OCI-LY3 (cell line): ENCODE data around the gene GRID1.

ENCODE experiments used
- CTCF ChIP-seq: fragments of 200-600, 300-600 bp; sonication (generic); IDR thresholded peaks from 2 replicates; pipeline ENCODE4 v1.5.1; 2014; ENCODE audit warnings: antibody characterized with exemption, low read length, low read depth
- EZH2phosphoT487 ChIP-seq: fragments of 200-600 bp; shearing (Covaris generic); IDR thresholded peaks from 2 replicates; pipeline ENCODE4 v1.6.1; 2018; ENCODE audit warnings: antibody characterized with exemption, mixed run types, low read depth

DNA sequence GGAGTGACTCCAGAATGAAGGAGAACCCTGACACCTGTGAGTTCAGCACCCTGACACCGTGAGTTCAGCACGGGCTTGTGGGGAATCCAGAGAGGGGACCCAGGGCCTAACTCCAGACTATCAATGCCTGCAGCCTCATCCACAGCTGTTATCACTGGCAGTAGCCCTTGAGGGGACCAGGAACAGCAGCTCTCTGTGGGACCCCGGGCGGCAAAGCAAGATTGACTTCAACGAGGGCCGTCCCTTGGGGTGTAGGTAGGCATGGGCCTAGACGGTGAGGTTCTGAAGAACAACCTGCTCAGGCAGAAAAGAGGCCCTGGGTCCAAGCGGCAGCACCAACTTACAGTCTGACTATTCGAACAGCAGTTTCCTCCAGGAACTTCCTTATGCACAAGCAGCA, 8.9 kb downstream of the GRID1 start:
- TF ChIP-seq CTCF (no peak), EZH2phosphoT487 (no peak)
